HUDEP-2 (cell line): Measurements from ENCODE around the gene MYO6.
"Not testable (repeated sequence)": the region's sequence is repeated elsewhere in the genome, so short reads cannot be mapped to it uniquely, and the experiment has no call there.

Experiments
- DNase-seq, 76 experiments: peaks; one replicate each; lab custom pipeline; 2025; ENCODE audit not compliant: unreplicated experiment in 76 of 76; lab: John Stamatoyannopoulos, UW

Gene MYO6

GRCh38 chr6:75880305-75880704 lies 131.3 kb downstream of the MYO6 start:
- DNase-seq, result no peak

- peak in 22 of 76 experiments; percentile 12 to 73 (median 30) for DNase-seq
Measured at GRCh38 chr6:75882734-75883133, 133.7 kb downstream of the MYO6 start.

GRCh38 chr6:75884822-75885221 lies 135.8 kb downstream of the MYO6 start:
- no peak for DNase-seq

- no peak for DNase-seq
Measured at GRCh38 chr6:75892384-75892783, 143.3 kb downstream of the MYO6 start.

- peak in 36 of 76 experiments; percentile 5 to 77 (median 52) for DNase-seq
Measured at GRCh38 chr6:75893058-75893775, 144.2 kb downstream of the MYO6 start.

- no peak for DNase-seq
Measured at GRCh38 chr6:75893776-75894152, 144.7 kb downstream of the MYO6 start.

- DNase-seq, result no peak
Measured at GRCh38 chr6:75896526-75896925, 147.5 kb downstream of the MYO6 start.

- not testable (repeated sequence) for DNase-seq
Measured at GRCh38 chr6:75900216-75900615, 151.2 kb downstream of the MYO6 start.

GRCh38 chr6:75905129-75905528 lies 156.1 kb downstream of the MYO6 start:
- DNase-seq, result not testable (repeated sequence)

GRCh38 chr6:75906871-75907270 lies 157.8 kb downstream of the MYO6 start:
- no peak for DNase-seq

- DNase-seq, result no peak
Measured at GRCh38 chr6:75907444-75907843, 158.4 kb downstream of the MYO6 start.

- DNase-seq, result no peak
Measured at GRCh38 chr6:75913040-75913439, 164.0 kb downstream of the MYO6 start.

GRCh38 chr6:75922226-75922625 lies 173.2 kb downstream of the MYO6 start:
- no peak for DNase-seq

GRCh38 chr6:75926293-75927168 lies 177.5 kb downstream of the MYO6 start:
- DNase-seq, result no peak

- DNase-seq, result no peak
Measured at GRCh38 chr6:75931011-75931680, 182.1 kb downstream of the MYO6 start.

- peak in 34 of 76 experiments; percentile 2 to 69 (median 16) for DNase-seq
Measured at GRCh38 chr6:75932067-75932466, 183.0 kb downstream of the MYO6 start.

- no peak for DNase-seq
Measured at GRCh38 chr6:75933387-75933975, 184.4 kb downstream of the MYO6 start.

- DNase-seq, result peak in 52 of 76 experiments; percentile 6 to 74 (median 40)
Measured at GRCh38 chr6:75934643-75935472, 185.8 kb downstream of the MYO6 start.

- DNase-seq, result no peak
Measured at GRCh38 chr6:75935473-75935793, 186.4 kb downstream of the MYO6 start.

- no peak for DNase-seq
Measured at GRCh38 chr6:75936682-75937081, 187.6 kb downstream of the MYO6 start.
